K562 (cell line): ENCODE results near the gene UBXN10. TPM values are rescaled to one million over a fixed set of nuclear protein-coding genes. Genes with fewer than 3 reads are reported as not detected.

Source experiments
- BRD4 ChIP-seq: fragments of 200-600 bp; sonication (generic); IDR thresholded peaks from 2 replicates; pipeline ENCODE4 v1.6.1; 2017; ENCODE audit warnings: inconsistent platforms
- CTCF ChIP-seq, 3 experiments: IDR thresholded peaks in 2 of 3; conservative IDR thresholded peaks in 1 of 3; 2 replicates each; pipeline ENCODE4 v1.5.1; 2011 to 2012; ENCODE audit warnings: low read length in 3 of 3, mild to moderate bottlenecking in 3 of 3, control low read depth in 2 of 3, improper control_type of control experiment in 1 of 3, inconsistent platforms in 1 of 3, low read depth in 1 of 3, mixed read lengths in 1 of 3, moderate library complexity in 1 of 3; ENCODE audit not compliant: insufficient read depth in 2 of 3
- EZH2 ChIP-seq: IDR thresholded peaks from 2 replicates; pipeline ENCODE4 v1.6.1; 2012; ENCODE audit warnings: low read depth, mild to moderate bottlenecking, inconsistent platforms, low read length, borderline replicate concordance
- GTF2E2 ChIP-seq: fragments of 200-800 bp; sonication (Bioruptor generic); IDR thresholded peaks from 2 replicates; pipeline ENCODE4 v1.6.1; 2016; ENCODE audit warnings: missing genetic modification characterization, missing compliant biosample characterization
- HES1 ChIP-seq: fragments of 450-650 bp; IDR thresholded peaks from 2 replicates; pipeline ENCODE4 v1.6.1; 2016; ENCODE audit warnings: low read depth, mild to moderate bottlenecking, moderate library complexity
- KLF10 ChIP-seq: fragments of 250-450 bp; sonication (Bioruptor Pico); IDR thresholded peaks from 2 replicates; pipeline ENCODE4 v1.6.1; 2021; ENCODE audit warnings: matching md5 sums
- MGA ChIP-seq: fragments of 450-650 bp; IDR thresholded peaks from 2 replicates; pipeline ENCODE4 v1.6.1; 2016; ENCODE audit warnings: mild to moderate bottlenecking, moderate library complexity
- MXI1 ChIP-seq: IDR thresholded peaks from 2 replicates; pipeline ENCODE4 v1.6.1; 2011; ENCODE audit warnings: low read depth, mild to moderate bottlenecking, improper control_type of control experiment, low read length
- TBP ChIP-seq: optimal IDR thresholded peaks from 2 replicates; pipeline ENCODE3; 2011; ENCODE audit warnings: low read depth, low read length, improper control_type of control experiment
- TCFL5 ChIP-seq: fragments of 250-450 bp; sonication (Bioruptor Pico); conservative IDR thresholded peaks from 2 replicates; pipeline ENCODE4 v1.6.1; 2021; ENCODE audit warnings: mild to moderate bottlenecking, moderate library complexity, matching md5 sums
- ZNF395 ChIP-seq: fragments of 200-800 bp; sonication (Bioruptor generic); IDR thresholded peaks from 2 replicates; pipeline ENCODE4 v1.6.1; 2017; ENCODE audit warnings: missing genetic modification characterization, missing compliant biosample characterization
- ZNF785 ChIP-seq: fragments of 250-450 bp; sonication (Bioruptor Pico); IDR thresholded peaks from 2 replicates; pipeline ENCODE4 v1.4.0; 2020; ENCODE audit warnings: mild to moderate bottlenecking
- polyA plus RNA-seq, 8 experiments: library from polyadenylated mRNA; depleted of rRNA in 4 of 8; stranded (reverse) in 5 of 8; unstranded in 3 of 8; fragments of >200 nt; fragmentation: Nextera tagmentation in 2 of 8; fragmentation: Illumina TruSeq in 1 of 8; extraction: Ambion mirVana in 2 of 8; extraction: Trizol in 1 of 8; gene quantifications; 2 replicates each; pipeline versions ENCODE4 v1.2.1 to v1.2.3, GENCODE V29; 2011 to 2014; ENCODE audit warnings: inconsistent platforms in 1 of 8, missing spikeins in 1 of 8
- total RNA-seq, 7 experiments: library from RNA; depleted of rRNA in 6 of 7; stranded (reverse); fragments of >200 nt in 6 of 7; fragmentation: Illumina TruSeq in 2 of 7; extraction: Trizol in 2 of 7; gene quantifications; 2 replicates each; pipeline versions ENCODE4 v1.2.1 to v1.2.3, GENCODE V29; 2011 to 2021; ENCODE audit warnings: low replicate concordance in 1 of 7

UBXN10 gene
- total and polyA plus RNA-seq, 9 of the 15 experiments (the other 6 are each of a cell fraction or from before 2014, with no cell fraction given), result 10.7 to 17.7 (median 13.6) TPM

GRCh38 chr1:20187103-20187812 is 1.4 kb downstream of the UBXN10 start (continued):
- TF ChIP-seq MGA (no peak), BRD4 (peak; percentile 12; the same call in 1 of the 2 replicates), KLF10 (CRISPR knock-in tag) (0 out of 2 replicates have a peak, but pooled peaks have one; percentile 47), HES1 (no peak), CTCF (IDR thresholded peaks at IDR 0.05 in 2 of 3, conservative IDR thresholded peaks at IDR 0.05 in 1 of 3; ENCODE audit: insufficient read depth in 2 of 3, low read depth in 1 of 3, low read length in 3 of 3) (no peak), TBP (no peak), MXI1 (no peak), ZNF395 (CRISPR knock-in tag) (peak; percentile 93), GTF2E2 (tag) (0 out of 2 replicates have a peak, but pooled peaks have one; percentile 7), EZH2 (no peak), TCFL5 (CRISPR knock-in tag) (no peak), ZNF785 (CRISPR knock-in tag) (no peak)
